T-cell (primary cell): ENCODE data around the gene FUNDC2. TPM values are rescaled to one million over a fixed set of nuclear protein-coding genes. Genes with fewer than 3 reads are reported as not detected.

Experiments used
- ATAC-seq, 4 experiments: fragments of 200-7000 bp in 3 of 4; fragments of 150-1000 bp in 1 of 4; cut with Tn5 transposase; replicated peaks in 1 of 4; 1 replicate in 3 of 4; 2 replicates in 1 of 4; pipeline ENCODE4 v1.10.0; 2021; ENCODE audit warnings: moderate library complexity in 3 of 4, mild to moderate bottlenecking in 2 of 4, moderate number of reproducible peaks in 1 of 4
- CTCF ChIA-PET, 2 donors: fragments of 300-600 bp; sonication (Branson Sonifier 250); formaldehyde crosslinking; loops; one replicate each; lab custom pipeline; 2022; ENCODE audit warnings: antibody characterized with exemption in 2 of 2; lab: Charles Lee
- POLR2A ChIA-PET, 2 donors: fragments of 300-600 bp; sonication (Branson Sonifier 250); formaldehyde crosslinking; loops; one replicate each; lab custom pipeline; 2022; ENCODE audit warnings: antibody characterized with exemption in 2 of 2; lab: Charles Lee
- DNase-seq, 35 experiments: peaks; one replicate each; pipeline versions ENCODE4 v3.0.0 to v3.0.0-alpha.2; 2013 to 2023
- H3K27ac ChIP-seq: one replicate; pipeline ENCODE4 v1.5.1; 2013; ENCODE audit warnings: low read length
- H3K27me3 ChIP-seq, 2 experiments: replicated peaks in 1 of 2; 1 replicate in 1 of 2; 2 replicates in 1 of 2; pipeline versions ENCODE4 v1.6.1 to v1.7.0; 2013; ENCODE audit warnings: low read length in 1 of 2, mixed read lengths in 1 of 2; ENCODE audit not compliant: control insufficient read depth in 2 of 2, insufficient read depth in 2 of 2; ENCODE audit errors: extremely low read depth in 1 of 2
- H3K36me3 ChIP-seq, 2 donors: 1 replicate in 1 of 2; 2 replicates in 1 of 2; pipeline versions ENCODE4 v1.6.1 to v1.7.0; 2013; ENCODE audit warnings: low read length in 1 of 2; ENCODE audit not compliant: control insufficient read depth in 2 of 2, insufficient read depth in 1 of 2; ENCODE audit errors: extremely low read depth in 1 of 2
- H3K4me1 ChIP-seq, 2 experiments: 1 replicate in 1 of 2; 2 replicates in 1 of 2; pipeline versions ENCODE4 v1.6.1 to v1.7.0; 2013; ENCODE audit warnings: low read length in 2 of 2, mixed read lengths in 1 of 2; ENCODE audit not compliant: insufficient read depth in 2 of 2, control insufficient read depth in 1 of 2; ENCODE audit errors: extremely low read depth in 1 of 2
- H3K4me3 ChIP-seq, 2 donors: 1 replicate in 1 of 2; 2 replicates in 1 of 2; pipeline versions ENCODE4 v1.5.1 to v1.7.0; 2013; ENCODE audit warnings: mild to moderate bottlenecking in 2 of 2, low read length in 1 of 2, moderate library complexity in 1 of 2; ENCODE audit not compliant: control insufficient read depth in 1 of 2; ENCODE audit errors: extremely low read depth in 1 of 2
- H3K9me3 ChIP-seq: 2 replicates; pipeline ENCODE4 v1.7.0; 2013
- H3K27ac Mint-ChIP-seq, 2 donors: one replicate each; pipeline ENCODE4 v1.8.0; 2020 to 2021; ENCODE audit warnings: mild to moderate bottlenecking in 2 of 2, mixed read lengths in 2 of 2
- H3K27me3 Mint-ChIP-seq, 2 donors: one replicate each; pipeline ENCODE4 v1.8.0; 2021 to 2022; ENCODE audit warnings: mixed read lengths in 2 of 2
- H3K36me3 Mint-ChIP-seq: one replicate; pipeline ENCODE4 v1.8.0; 2021; ENCODE audit warnings: mixed read lengths
- H3K4me1 Mint-ChIP-seq, 3 donors: one replicate each; pipeline ENCODE4 v1.8.0; 2020 to 2022; ENCODE audit warnings: mixed read lengths in 3 of 3, mild to moderate bottlenecking in 1 of 3
- H3K4me3 Mint-ChIP-seq, 3 donors: one replicate each; pipeline ENCODE4 v1.8.0; 2020 to 2022; ENCODE audit warnings: mild to moderate bottlenecking in 3 of 3, mixed read lengths in 3 of 3, moderate library complexity in 3 of 3
- H3K9me3 Mint-ChIP-seq, 3 donors: one replicate each; pipeline ENCODE4 v1.8.0; 2020 to 2022; ENCODE audit warnings: mixed read lengths in 3 of 3
- WGBS: methylation state at CpG from one replicate; pipeline ENCODE4 v1.1.5; 2013; ENCODE audit warnings: missing lambda C conversion rate; ENCODE audit not compliant: insufficient coverage; 5-methylcytosine and 5-hydroxymethylcytosine counted together
- total RNA-seq, 35 experiments: library from RNA in 6 of 35; stranded (reverse) in 6 of 35; fragments of 120-200 nt in 1 of 35; gene quantifications; one replicate each; pipeline versions ENCODE4 v1.2.1 to v1.2.4 and lab custom pipeline; 2013 to 2026

The FUNDC2 gene
- total RNA-seq, 5 donors from 2014 or later (not counting 1 experiment from before 2014, with no cell fraction given), result 50.2 to 56.2 (median 53.0) TPM

- peaks cover 17 to 26% (median 17%) of the 10 kb centered on the region in 3 donors for H3K4me1 Mint-ChIP-seq
- Histone ChIP-seq H3K27ac (peak overlapping the region; percentile 41), H3K9me3 (no peaks in the 10 kb centered on the region), H3K4me3 (peak overlapping the region; percentile 20 to 34), H3K36me3 (peaks cover 0 to 9% of the 10 kb centered on the region in 2 donors), H3K27me3 (no peaks in the 10 kb centered on the region), H3K4me1 (peaks cover 4 to 13% of the 10 kb centered on the region in 2 experiments)
- 11% methylated on average over 7 of the region's 25 CpGs for WGBS
- H3K27ac Mint-ChIP-seq, result peak overlapping the region; percentile 65 to 68
- DNase-seq, result peak in 34 of 35 experiments; percentile 6 to 76 (median 32)
- no peaks in the 10 kb centered on the region for H3K9me3 Mint-ChIP-seq
- ChIA-PET POLR2A (interaction anchor here in 1 of 2 donors (0.5 kb wide), 1 partner anchor 30 kb away, joined by 3 read pairs; the partner anchor contains the start of gene FUNDC2), CTCF (interaction anchor here in 1 of 2 donors (0.6 to 1.3 kb wide), 7 partner anchors 9 to 140 kb away, joined by 3 to 9 read pairs (median 4); partner anchors contain the start of genes BRCC3 and FUNDC2)
- H3K27me3 Mint-ChIP-seq, result peaks cover 0 to 4% of the 10 kb centered on the region in 2 donors
- peaks cover 14% of the 10 kb centered on the region for H3K36me3 Mint-ChIP-seq
- H3K4me3 Mint-ChIP-seq, result peak overlapping the region; percentile 36 to 51 (median 49)
- ATAC-seq, result peak; percentile 71 to 84 (median 75)
These were observed 30.5 kb downstream of the FUNDC2 start for GRCh38 chrX:155056877-155057792.

- peaks cover 0 to 8% of the 10 kb centered on the region in 2 donors for H3K36me3 ChIP-seq
- Mint-ChIP-seq H3K27ac (no peak overlapping the region), H3K27me3 (peaks cover 0 to 4% of the 10 kb centered on the region in 2 donors), H3K4me3 (no peak overlapping the region), H3K4me1 (peaks cover 12 to 18% (median 15%) of the 10 kb centered on the region in 3 donors), H3K9me3 (no peaks in the 10 kb centered on the region), H3K36me3 (peaks cover 4% of the 10 kb centered on the region)
- no peak overlapping the region for H3K27ac ChIP-seq
- no peaks in the 10 kb centered on the region for H3K27me3 ChIP-seq
- CTCF ChIA-PET, result no interaction called here
- DNase-seq, result no peak
- no peak overlapping the region for H3K4me3 ChIP-seq
- no peak for ATAC-seq
- POLR2A ChIA-PET, result no interaction called here
- no CpG with 5 or more reads among the region's 4 CpGs for WGBS
- H3K9me3 ChIP-seq, result no peaks in the 10 kb centered on the region
- H3K4me1 ChIP-seq, result peaks cover 2 to 10% of the 10 kb centered on the region in 2 experiments
These were observed 35.1 kb downstream of the FUNDC2 start for GRCh38 chrX:155061760-155062159.

DNA sequence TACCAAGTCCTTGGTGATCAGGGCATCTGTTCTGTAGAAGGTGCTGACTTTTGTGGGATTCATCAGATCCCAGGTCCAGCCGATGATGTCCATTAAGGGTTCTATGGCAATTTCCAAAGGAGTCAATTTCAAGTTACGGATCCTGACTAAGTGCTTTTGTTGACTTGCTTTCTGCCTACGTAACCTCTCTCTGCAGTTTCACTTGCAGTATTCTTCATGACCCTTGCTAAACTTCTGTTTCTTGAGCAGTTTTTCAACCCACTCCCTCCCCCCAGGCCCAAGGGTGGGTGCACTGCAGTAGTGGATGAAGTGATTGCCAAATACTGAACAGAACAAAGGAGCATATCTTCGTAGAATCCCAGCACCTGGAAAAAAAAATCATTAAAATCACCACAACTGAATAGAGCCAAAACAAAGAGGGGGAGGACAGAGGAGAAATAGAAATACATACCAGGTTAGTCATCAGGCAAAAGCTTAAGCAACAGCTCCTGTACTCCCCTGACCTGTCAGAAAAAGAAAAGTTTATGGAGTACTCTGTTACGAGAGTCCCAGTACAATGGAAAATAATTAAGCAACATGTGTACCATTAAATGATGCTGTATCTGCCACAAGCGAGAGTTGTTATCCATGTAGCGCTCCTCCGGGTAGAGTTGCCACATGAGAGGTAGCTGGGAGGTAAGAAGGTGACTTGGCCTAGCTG lies 38.5 kb downstream of the FUNDC2 start:
- no peak overlapping the region for H3K4me3 Mint-ChIP-seq
- H3K9me3 ChIP-seq, result no peaks in the 10 kb centered on the region
- no peak overlapping the region for H3K27ac ChIP-seq
- 94% methylated on average over 2 of the region's 8 CpGs for WGBS
- peaks cover 4% of the 10 kb centered on the region for H3K36me3 Mint-ChIP-seq
- H3K4me3 ChIP-seq, result no peak overlapping the region
- POLR2A ChIA-PET, result no interaction called here
- no peak overlapping the region for H3K27ac Mint-ChIP-seq
- no peaks in the 10 kb centered on the region for H3K9me3 Mint-ChIP-seq
- H3K27me3 ChIP-seq, result no peaks in the 10 kb centered on the region
- H3K4me1 ChIP-seq, result peaks cover 2 to 5% of the 10 kb centered on the region in 2 experiments
- peaks cover 7 to 32% (median 25%) of the 10 kb centered on the region in 3 donors for H3K4me1 Mint-ChIP-seq
- H3K36me3 ChIP-seq, result peaks cover 0 to 8% of the 10 kb centered on the region in 2 donors
- ATAC-seq (no peak), DNase-seq (no peak)
- H3K27me3 Mint-ChIP-seq, result peaks cover 0 to 4% of the 10 kb centered on the region in 2 donors
- CTCF ChIA-PET, result no interaction called here

- Mint-ChIP-seq H3K4me3 (no peak overlapping the region), H3K4me1 (peaks cover 18 to 45% (median 38%) of the 10 kb centered on the region in 3 donors), H3K36me3 (no peaks in the 10 kb centered on the region), H3K27me3 (no peaks in the 10 kb centered on the region), H3K9me3 (no peaks in the 10 kb centered on the region), H3K27ac (peak overlapping the region in 1 of 2 donors; percentile 70)
- H3K27me3 ChIP-seq, result no peaks in the 10 kb centered on the region
- H3K4me3 ChIP-seq, result no peak overlapping the region
- H3K36me3 ChIP-seq, result peaks cover 0 to 2% of the 10 kb centered on the region in 2 donors
- peaks cover 5 to 15% of the 10 kb centered on the region in 2 experiments for H3K4me1 ChIP-seq
- WGBS, result no CpG with 5 or more reads among the region's 1 CpG
- no peaks in the 10 kb centered on the region for H3K9me3 ChIP-seq
- no peak for ATAC-seq
- DNase-seq, result no peak
- POLR2A ChIA-PET, result no interaction called here
- no peak overlapping the region for H3K27ac ChIP-seq
- CTCF ChIA-PET, result no interaction called here
These were observed 41.5 kb downstream of the FUNDC2 start for GRCh38 chrX:155068165-155068564.

DNA sequence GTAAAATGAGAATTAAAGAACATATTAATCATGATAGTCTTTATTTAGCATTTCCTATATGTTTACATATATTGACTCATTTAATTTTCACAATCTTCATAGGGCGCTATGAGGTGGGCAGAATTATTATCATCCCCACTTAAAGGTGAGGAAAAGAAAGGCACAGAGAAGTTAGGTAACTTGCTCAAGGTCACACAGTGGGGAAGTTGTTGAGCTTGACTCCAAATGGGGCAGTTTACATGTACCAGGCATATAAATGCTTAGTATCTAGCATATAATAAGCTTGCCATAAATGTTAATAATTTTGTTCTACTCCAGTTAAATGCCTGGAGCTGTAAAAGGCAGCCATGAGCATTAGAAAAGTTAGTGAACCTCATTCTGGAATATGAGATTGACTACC lies 42.8 kb downstream of the FUNDC2 start:
- no CpG with 5 or more reads among the region's 1 CpG for WGBS
- Mint-ChIP-seq H3K27ac (peak overlapping the region in 1 of 2 donors; percentile 24), H3K27me3 (no peaks in the 10 kb centered on the region), H3K9me3 (no peaks in the 10 kb centered on the region), H3K36me3 (peaks cover 10% of the 10 kb centered on the region), H3K4me3 (peak overlapping the region; percentile 78 to 82 (median 81)), H3K4me1 (peaks cover 30 to 58% (median 50%) of the 10 kb centered on the region in 3 donors)
- Histone ChIP-seq H3K27ac (no peak overlapping the region), H3K4me3 (no peak overlapping the region), H3K36me3 (peaks cover 0 to 6% of the 10 kb centered on the region in 2 donors), H3K4me1 (peaks cover 5 to 15% of the 10 kb centered on the region in 2 experiments), H3K9me3 (no peaks in the 10 kb centered on the region), H3K27me3 (no peaks in the 10 kb centered on the region)
- DNase-seq (no peak), ATAC-seq (no peak)
- ChIA-PET POLR2A (no interaction called here), CTCF (interaction anchor here (0.7 to 2.0 kb wide), 2 partner anchors 11 to 43 kb away, joined by 4 to 10 read pairs; partner anchors contain the start of gene FUNDC2 (in 1 of the 2))

DNA sequence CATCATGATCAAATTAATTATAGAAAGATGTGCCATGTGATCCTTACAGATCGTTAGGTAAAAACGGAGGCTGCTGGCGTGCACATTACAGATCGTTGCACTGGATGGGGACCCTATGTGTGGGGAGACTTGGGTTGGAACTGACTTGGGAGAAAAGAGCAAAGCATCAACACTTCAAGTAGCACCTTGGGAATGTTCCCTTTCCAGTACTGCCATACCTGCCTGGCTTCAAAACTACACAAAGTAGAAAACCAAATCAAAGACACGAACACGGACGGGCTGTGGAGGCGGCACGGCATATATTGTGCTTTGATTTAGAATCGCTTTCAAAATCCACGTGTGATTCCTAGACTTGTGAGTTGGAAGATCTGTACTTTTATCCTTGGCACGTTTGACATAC lies 43.4 kb downstream of the FUNDC2 start:
- no peak overlapping the region for H3K27ac ChIP-seq
- Mint-ChIP-seq H3K9me3 (no peaks in the 10 kb centered on the region), H3K27me3 (no peaks in the 10 kb centered on the region), H3K4me3 (peak overlapping the region; percentile 78 to 82 (median 81)), H3K36me3 (peaks cover 10% of the 10 kb centered on the region), H3K4me1 (peaks cover 32 to 59% (median 51%) of the 10 kb centered on the region in 3 donors), H3K27ac (peak overlapping the region; percentile 24 to 41)
- WGBS, result no CpG with 5 or more reads among the region's 12 CpGs
- ATAC-seq (no peak), DNase-seq (peak in 1 of 35 experiments; percentile 19)
- POLR2A ChIA-PET, result interaction anchor here in 1 of 2 donors (1.0 kb wide), 1 partner anchor 43 kb away, joined by 3 read pairs; the partner anchor contains the start of gene FUNDC2
- H3K36me3 ChIP-seq, result peaks cover 0 to 6% of the 10 kb centered on the region in 2 donors
- H3K4me1 ChIP-seq, result peaks cover 5 to 15% of the 10 kb centered on the region in 2 experiments
- CTCF ChIA-PET, result interaction anchor here in 1 of 2 donors (2.0 kb wide), 1 partner anchor 43 kb away, joined by 10 read pairs; the partner anchor contains the start of gene FUNDC2
- H3K27me3 ChIP-seq, result no peaks in the 10 kb centered on the region
- no peaks in the 10 kb centered on the region for H3K9me3 ChIP-seq
- peak overlapping the region; percentile 79 for H3K4me3 ChIP-seq
